NCI-H2227 (cell line): ENCODE results near the gene PIAS3.
A peak's percentile ranks its signal among the peaks of the same experiment; 100 is the strongest.
"Not testable (repeated sequence)": the region's sequence is repeated elsewhere in the genome, so short reads cannot be mapped to it uniquely, and the experiment has no call there.

ENCODE experiments used
- DNase-seq: peaks from one replicate; lab custom pipeline; 2025; ENCODE audit not compliant: unreplicated experiment; lab: John Stamatoyannopoulos, UW

PIAS3 gene

DNA sequence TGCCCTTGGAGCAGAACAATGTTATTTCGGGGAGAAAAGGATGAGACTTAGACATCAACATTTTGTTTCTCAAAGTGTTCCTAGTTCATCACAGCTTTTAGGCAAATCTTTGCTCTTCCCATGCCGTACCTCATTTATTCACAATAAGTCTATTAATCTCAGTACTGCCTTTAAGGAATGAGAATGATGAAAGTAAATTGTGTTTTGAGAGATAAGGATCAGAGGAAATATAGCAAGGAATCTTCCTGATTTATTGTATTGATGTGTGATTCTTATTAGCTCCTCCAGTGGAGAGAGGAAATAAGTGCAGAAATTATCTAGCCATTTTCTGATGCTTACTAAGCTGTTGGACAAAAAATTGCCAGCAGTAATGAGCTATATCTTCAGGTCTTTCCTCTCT lies 32.9 kb downstream of the PIAS3 start:
- no peak for DNase-seq

DNA sequence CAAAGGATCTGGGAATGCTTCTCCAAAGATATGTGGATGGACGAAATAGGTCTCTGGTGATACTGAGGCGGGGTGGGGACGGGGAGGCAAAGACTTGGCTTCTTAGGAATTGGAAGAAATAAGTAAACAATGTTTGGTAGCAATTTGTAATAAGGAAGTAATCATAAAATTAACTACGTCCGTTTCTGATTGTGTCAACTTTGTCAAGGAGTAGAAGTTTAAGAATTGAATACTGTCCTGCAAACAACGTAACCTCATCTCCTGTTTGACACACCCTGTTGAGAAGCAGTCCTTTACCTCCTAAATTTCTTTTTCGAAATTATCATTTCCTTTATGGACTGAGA lies 34.4 kb downstream of the PIAS3 start:
- no peak for DNase-seq

DNA sequence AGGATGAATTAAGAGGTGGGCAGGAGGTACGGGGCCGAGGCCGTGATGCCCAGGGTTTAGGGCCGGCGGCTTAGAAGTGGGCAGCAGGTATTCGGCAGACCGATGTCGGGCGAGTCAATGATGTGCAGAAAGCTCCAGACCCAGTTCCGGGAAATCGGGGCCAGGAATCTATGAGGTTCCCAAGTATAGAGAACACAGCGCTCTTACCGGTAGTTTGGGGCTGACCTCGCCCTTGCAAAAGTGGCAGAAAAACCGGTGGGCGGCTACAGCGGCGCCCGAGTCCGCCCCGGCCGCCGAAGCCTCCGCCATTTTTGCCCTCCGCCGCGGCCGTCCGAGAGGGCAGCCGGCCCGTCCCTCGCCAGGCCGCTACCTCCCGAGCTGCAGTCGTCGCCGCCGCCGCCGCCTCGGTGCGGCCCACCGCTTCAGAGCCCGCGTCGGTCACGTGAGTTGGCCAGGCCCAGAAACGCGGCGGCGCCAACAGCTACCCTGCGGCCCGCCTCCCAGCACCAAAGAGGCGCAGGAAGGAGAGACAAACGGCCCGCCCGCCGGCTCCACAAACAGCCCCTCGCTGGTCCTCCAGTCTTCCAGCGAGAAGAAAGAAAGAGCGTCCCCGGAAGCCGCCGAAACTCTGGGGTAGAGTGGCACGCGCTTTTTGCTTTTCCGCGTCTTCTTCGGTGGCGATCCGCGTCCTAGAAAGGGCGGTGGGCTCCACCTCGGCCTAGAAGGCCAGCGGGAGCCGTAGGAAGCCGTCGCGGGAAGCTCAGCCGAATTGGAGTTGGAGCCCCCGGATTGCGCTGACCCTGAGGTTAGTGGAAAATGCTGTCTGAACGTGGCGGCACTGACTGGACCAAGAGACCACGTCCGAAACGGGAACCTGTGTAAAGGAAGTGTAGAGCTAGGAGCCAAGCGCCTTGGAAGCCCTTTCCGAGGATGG lies 35.0 kb downstream of the PIAS3 start, which contains the start of the genes POLR3C and RNF115:
POLR3C (plus strand) TSS at position 636 of the 934 bp plus-strand sequence. CDS start 1,577 bp downstream, outside the sequence.
RNF115 (minus strand) TSS at position 531 of the 934 bp plus-strand sequence; CDS start at position 309, 222 bp downstream.
- peak; percentile 96 for DNase-seq

DNA sequence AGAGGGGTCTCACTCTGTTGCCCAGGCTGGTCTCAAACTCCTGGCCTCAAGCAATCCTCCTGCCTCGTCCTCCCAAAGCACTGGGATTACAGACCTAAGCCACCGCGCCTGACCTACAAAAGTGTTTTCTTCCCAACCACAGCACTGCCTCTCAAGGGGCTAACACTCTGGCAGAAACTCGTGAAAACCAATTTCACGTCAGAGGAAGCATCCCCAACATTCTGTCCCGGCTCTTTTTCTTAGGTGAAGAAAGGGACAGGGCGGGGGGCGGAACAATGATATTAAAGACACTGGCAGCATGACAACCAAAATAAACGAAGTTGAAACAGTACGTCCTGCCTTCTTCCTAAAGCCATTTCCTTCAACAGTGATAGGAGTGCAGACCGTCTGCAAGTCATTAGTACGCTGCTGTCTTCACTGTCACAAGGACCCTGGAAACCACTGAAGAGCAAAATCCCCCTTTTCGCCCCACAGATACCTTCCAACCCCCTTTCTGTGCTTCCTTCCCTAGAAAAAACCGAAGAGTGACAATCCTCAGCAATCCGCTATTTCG lies 36.0 kb downstream of the PIAS3 start:
- DNase-seq: not testable (repeated sequence)

DNA sequence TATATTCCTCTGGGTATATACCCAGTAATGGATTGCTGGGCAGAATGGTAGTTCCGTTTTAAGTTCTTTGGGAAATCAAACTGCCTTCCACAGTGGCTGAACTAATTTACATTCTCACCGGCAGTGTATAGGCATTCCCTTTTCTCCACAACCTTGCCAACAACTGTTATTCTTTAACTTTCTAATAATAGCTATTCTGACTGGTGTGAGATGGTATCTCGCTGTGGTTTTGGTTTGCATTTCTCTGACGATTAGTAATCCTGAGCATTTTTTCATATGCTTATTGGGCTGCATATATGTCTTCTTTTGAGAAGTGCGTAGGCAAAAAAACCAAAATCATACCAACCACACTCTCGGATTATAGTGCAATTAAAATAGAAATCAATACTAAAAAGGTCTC lies 40.8 kb downstream of the PIAS3 start:
- DNase-seq: not testable (repeated sequence)

DNA sequence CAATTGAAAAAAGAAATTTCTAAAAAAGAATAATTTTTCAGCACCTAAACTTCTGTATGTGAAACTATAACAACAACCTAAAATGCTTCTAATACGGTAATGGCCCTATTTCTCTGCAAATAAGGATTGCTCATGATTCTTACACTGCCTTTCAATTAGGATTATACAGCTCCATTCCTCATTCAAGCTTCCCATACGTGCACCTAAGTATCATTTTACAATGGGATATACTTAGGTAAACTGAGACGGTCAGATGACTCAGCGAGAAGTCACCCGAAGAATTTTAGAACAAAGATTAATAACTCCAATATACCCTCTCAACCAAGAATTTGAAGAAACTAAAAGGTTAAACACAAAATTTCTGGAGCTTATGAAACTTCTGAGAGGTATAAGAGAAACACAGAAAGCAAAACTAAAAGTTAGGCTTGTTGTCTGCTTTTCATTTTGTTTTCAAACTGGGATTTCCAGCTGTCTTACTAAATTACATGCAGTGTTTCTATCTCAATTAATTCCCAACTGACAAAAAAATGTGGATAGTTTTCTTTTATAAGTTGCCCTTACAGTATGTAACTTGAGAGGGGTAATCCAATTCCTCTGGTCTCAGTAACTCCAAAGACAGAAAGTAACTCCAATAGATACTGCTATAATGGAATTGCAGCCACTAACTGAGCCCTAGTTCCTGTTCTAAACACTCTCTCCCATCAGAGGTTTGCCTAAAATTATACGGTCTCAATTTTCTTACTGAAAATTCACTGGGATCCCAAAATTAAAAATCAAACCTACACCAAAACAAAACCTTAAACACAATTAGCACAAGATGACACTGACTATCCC lies 45.7 kb downstream of the PIAS3 start:
- DNase-seq: not testable (repeated sequence)

DNA sequence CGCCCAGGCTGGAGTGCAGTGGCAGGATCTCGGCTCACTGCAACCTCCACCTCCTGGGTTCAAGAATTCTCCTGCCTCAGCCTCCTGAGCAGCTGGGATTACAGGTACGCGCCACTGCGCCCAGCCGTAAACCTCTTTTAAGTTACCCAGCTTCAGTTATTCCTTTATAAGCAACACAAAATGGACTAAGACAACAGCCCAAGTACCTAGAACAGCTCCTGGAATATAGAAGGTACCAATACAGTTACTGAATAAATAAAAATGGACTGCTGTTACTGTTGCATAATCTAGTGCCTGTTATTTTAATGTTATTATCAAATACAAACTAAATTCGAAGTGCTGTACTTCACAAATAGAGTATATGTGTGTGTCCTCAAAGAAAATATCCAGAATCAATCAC lies 52.0 kb downstream of the PIAS3 start:
- no peak for DNase-seq

DNA sequence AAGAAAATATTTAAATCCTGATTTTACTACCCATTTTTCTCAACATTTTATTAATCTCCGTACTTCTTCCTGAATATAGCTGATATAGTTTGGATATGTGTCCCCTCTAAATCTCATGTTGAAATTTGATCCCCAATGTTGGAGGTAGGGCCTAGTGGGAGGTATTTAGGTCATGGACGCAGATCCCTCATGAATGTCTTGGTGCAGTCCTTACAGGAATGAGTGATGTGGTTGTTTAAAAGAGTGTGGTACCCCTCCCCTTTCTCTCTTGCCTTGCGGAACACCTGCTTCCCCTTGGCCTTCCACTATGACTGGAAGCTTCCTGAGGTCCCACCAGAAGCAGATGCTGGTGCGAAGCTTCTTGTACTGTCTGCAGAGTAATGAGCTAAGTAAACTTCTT lies 52.5 kb downstream of the PIAS3 start:
- no peak for DNase-seq

DNA sequence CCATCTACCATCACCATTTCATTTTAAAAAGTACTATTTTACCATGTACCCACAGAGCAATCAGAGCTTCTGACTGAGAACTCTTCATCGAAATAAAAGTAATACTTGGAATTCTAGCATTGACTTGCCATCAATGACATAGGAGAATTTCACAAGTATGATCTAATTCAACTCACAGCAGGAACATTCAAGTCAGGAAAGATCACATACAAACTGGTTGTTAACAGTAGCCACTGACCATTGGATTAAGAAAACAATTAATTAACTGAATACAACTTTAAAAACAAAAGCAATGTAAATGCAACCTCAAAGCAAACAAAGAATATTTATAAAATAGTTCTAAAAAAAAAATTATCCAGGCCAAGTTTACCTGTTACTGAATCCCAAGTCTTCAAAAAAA lies 53.8 kb downstream of the PIAS3 start:
- DNase-seq: no peak

DNA sequence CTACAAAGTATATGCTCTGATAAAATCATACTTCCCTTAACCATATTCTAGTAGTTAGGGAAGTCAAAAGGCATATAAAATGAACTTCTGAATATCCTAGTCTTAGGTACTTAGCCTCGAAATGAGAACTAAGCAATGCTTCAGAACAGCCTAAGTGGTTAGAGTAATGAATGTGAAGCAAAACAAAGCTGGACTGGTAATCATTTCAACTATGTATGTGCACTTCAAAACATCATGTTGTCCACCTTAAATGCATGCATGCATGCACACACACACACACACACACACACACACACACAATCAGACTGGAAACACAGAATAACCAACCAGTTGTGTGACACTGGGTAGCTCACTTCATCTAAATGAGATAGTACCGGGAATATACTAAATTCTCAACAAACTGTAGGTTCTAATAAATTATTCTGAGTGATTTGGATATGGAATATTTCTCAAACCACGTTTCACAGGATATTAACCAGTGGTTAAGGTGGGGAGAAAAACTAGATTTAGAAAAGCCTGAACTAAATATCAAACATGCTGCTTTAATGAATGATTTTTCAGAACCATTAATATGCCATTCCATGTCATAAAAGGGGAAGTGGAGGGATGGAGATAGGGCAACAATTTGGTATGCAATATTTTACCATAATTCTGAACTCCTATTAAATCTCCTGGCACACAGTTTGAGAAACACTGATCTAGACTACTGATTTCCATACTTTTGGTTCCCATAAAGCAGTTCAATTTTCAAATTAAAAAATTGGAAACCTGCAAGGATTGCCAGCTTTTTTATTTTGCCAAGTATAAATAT lies 54.4 kb downstream of the PIAS3 start:
- DNase-seq: no peak

DNA sequence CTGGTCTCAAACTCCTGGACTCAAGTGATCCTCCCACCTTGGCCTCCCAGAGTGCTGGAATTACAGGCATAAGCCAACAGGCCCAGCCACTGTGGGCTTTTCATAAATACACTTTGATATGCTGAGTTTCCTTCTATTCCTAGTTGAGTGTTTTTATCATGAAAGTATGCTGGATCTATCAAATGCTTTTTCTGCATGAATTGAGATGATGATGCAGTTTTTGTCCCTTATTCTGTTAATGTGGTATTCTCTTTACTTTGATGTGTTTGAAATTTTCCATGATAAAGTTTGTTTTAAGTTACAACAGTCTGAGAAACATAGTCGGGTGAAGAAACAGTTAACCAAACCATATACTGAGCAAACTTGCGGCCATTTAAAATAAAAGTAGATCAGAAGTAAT lies 59.1 kb downstream of the PIAS3 start:
- DNase-seq: no peak
